Measurements from ENCODE around the gene EML6.

GRCh38 chr2:54977149-54977548 lies 253.7 kb downstream of the EML6 start:
- TF ChIP-seq POLR2A (IDR thresholded peaks at IDR 0.05; ENCODE audit: extremely low read depth, insufficient read length): no peak
- no peak for TF ChIP-seq CTCF (IDR thresholded peaks at IDR 0.05; ENCODE audit: low read depth, low read length)
- TF ChIP-seq MAX (IDR thresholded peaks at IDR 0.05; ENCODE audit: low read depth, low read length): no peak
